Thyroid gland (tissue), 4 donors: ENCODE data around the gene POLDIP2.

Experiments used
- POLR2A ChIP-seq, 2 donors: fragments of 450-650 bp; IDR thresholded peaks; one replicate each; pipeline ENCODE4 v1.6.1; 2017; ENCODE audit warnings: antibody characterized with exemption in 2 of 2, mild to moderate bottlenecking in 2 of 2, moderate library complexity in 1 of 2
- TF ChIP-seq, protein P1 (sequence below), 6 experiments: fragments of 200-600 bp in 3 of 6; fragments of 450-650 bp in 3 of 6; sonication (generic) in 3 of 6; IDR thresholded peaks; one replicate each; pipeline ENCODE4 v1.5.1; 2016 to 2019; ENCODE audit warnings: antibody characterized with exemption in 6 of 6, mild to moderate bottlenecking in 2 of 6, inconsistent platforms in 1 of 6, moderate library complexity in 1 of 6

DNA sequence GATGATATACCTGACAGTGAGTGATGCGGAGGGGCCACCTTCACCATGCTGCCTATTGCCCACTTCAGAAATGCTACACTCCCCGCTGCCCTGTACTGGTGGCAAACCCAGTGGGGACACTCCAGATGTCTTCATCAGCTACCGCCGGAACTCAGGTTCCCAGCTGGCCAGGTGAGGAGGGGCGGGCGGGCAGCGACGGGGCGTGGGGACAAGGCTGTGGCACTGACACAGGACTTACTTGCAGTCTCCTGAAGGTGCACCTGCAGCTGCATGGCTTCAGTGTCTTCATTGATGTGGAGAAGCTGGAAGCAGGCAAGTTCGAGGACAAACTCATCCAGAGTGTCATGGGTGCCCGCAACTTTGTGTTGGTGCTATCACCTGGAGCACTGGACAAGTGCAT is 30.8 kb upstream of the POLDIP2 start:
- TF ChIP-seq, protein P1, sequence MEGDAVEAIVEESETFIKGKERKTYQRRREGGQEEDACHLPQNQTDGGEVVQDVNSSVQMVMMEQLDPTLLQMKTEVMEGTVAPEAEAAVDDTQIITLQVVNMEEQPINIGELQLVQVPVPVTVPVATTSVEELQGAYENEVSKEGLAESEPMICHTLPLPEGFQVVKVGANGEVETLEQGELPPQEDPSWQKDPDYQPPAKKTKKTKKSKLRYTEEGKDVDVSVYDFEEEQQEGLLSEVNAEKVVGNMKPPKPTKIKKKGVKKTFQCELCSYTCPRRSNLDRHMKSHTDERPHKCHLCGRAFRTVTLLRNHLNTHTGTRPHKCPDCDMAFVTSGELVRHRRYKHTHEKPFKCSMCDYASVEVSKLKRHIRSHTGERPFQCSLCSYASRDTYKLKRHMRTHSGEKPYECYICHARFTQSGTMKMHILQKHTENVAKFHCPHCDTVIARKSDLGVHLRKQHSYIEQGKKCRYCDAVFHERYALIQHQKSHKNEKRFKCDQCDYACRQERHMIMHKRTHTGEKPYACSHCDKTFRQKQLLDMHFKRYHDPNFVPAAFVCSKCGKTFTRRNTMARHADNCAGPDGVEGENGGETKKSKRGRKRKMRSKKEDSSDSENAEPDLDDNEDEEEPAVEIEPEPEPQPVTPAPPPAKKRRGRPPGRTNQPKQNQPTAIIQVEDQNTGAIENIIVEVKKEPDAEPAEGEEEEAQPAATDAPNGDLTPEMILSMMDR (IDR thresholded peaks at IDR 0.05), result no peak
- no peak for TF ChIP-seq POLR2A (IDR thresholded peaks at IDR 0.05)
